Measurements from ENCODE around the gene BLOC1S1. TPM values are rescaled to one million over a fixed set of nuclear protein-coding genes. Genes with fewer than 3 reads are reported as not detected.
A peak's percentile ranks its signal among the peaks of the same experiment; 100 is the strongest.

Gene BLOC1S1
- total RNA-seq, 4 donors from 2014 or later = 114 to 167 (median 138) TPM

- WGBS, 2 donors = 74 to 89% methylated on average over 5 of the region's 5 CpGs
- DNase-seq (ENCODE audit: low spot score in 2 of 2) = peak in 1 of 2 donors; percentile 57
- H3K4me3 ChIP-seq (ENCODE audit: low read depth, poor library complexity, severe bottlenecking) = no peak overlapping the region
- intact Hi-C loops (cut with DNase I; ENCODE audit: low total_unique reads) = no loop called here
- no peak for TF ChIP-seq CTCF (IDR thresholded peaks at IDR 0.05)
- TF ChIP-seq POLR2A (IDR thresholded peaks at IDR 0.05) = no peak
These were observed 16.3 kb upstream of the BLOC1S1 start for GRCh38 chr12:55699471-55700055.

GRCh38 chr12:55700255-55701018 lies 15.4 kb upstream of the BLOC1S1 start:
- 60 to 65% methylated on average over 18 to 21 of the region's 21 CpGs for WGBS, 2 donors
- no peak for TF ChIP-seq CTCF (IDR thresholded peaks at IDR 0.05)
- TF ChIP-seq POLR2A (IDR thresholded peaks at IDR 0.05) = no peak
- H3K4me3 ChIP-seq (ENCODE audit: low read depth, poor library complexity, severe bottlenecking) = no peak overlapping the region
- no peak for DNase-seq (ENCODE audit: low spot score in 2 of 2)
- intact Hi-C loops (cut with DNase I; ENCODE audit: low total_unique reads) = no loop called here

- DNase-seq (ENCODE audit: low spot score in 2 of 2) = no peak
- intact Hi-C loops (cut with DNase I; ENCODE audit: low total_unique reads) = no loop called here
- TF ChIP-seq POLR2A (IDR thresholded peaks at IDR 0.05) (no peak), CTCF (IDR thresholded peaks at IDR 0.05) (no peak)
- 94 to 97% methylated on average over 8 of the region's 8 CpGs for WGBS, 2 donors
- H3K4me3 ChIP-seq (ENCODE audit: low read depth, poor library complexity, severe bottlenecking) = no peak overlapping the region
These were observed 13.0 kb upstream of the BLOC1S1 start for GRCh38 chr12:55702861-55703260.

- H3K4me3 ChIP-seq (ENCODE audit: low read depth, poor library complexity, severe bottlenecking) = no peak overlapping the region
- DNase-seq (ENCODE audit: low spot score in 2 of 2) = no peak
These were observed 12.6 kb upstream of the BLOC1S1 start for GRCh38 chr12:55703288-55703687.

GRCh38 chr12:55703901-55704761 lies 11.7 kb upstream of the BLOC1S1 start:
- intact Hi-C loops (cut with DNase I; ENCODE audit: low total_unique reads) = no loop called here

More at GRCh38 chr12:55703288-55703687, 12.6 kb upstream of the BLOC1S1 start:
- WGBS, 2 donors = 37 to 81% methylated on average over 2 of the region's 2 CpGs
- intact Hi-C loops (cut with DNase I; ENCODE audit: low total_unique reads) = no loop called here
- TF ChIP-seq CTCF (IDR thresholded peaks at IDR 0.05) (no peak), POLR2A (IDR thresholded peaks at IDR 0.05) (no peak)

More at GRCh38 chr12:55703901-55704761, 11.7 kb upstream of the BLOC1S1 start:
- TF ChIP-seq POLR2A (IDR thresholded peaks at IDR 0.05) = no peak
- no peak for TF ChIP-seq CTCF (IDR thresholded peaks at IDR 0.05)
- H3K4me3 ChIP-seq (ENCODE audit: low read depth, poor library complexity, severe bottlenecking) = no peak overlapping the region
- 66 to 71% methylated on average over 6 of the region's 6 CpGs for WGBS, 2 donors
- no peak for DNase-seq (ENCODE audit: low spot score in 2 of 2)
